Fibroblast of skin of left biceps (primary cell): ENCODE measurements around the gene GAS7.

Experiments used
- DNase-seq, 2 experiments: peaks; one replicate each; pipeline ENCODE4 v3.0.0-alpha.2; 2013; ENCODE audit warnings: low read depth in 2 of 2

The GAS7 gene

GRCh38 chr17:10111907-10112452, 86.4 kb downstream of the GAS7 start:
- no peak for DNase-seq

GRCh38 chr17:10109146-10109545, 89.3 kb downstream of the GAS7 start:
- no peak for DNase-seq

DNA sequence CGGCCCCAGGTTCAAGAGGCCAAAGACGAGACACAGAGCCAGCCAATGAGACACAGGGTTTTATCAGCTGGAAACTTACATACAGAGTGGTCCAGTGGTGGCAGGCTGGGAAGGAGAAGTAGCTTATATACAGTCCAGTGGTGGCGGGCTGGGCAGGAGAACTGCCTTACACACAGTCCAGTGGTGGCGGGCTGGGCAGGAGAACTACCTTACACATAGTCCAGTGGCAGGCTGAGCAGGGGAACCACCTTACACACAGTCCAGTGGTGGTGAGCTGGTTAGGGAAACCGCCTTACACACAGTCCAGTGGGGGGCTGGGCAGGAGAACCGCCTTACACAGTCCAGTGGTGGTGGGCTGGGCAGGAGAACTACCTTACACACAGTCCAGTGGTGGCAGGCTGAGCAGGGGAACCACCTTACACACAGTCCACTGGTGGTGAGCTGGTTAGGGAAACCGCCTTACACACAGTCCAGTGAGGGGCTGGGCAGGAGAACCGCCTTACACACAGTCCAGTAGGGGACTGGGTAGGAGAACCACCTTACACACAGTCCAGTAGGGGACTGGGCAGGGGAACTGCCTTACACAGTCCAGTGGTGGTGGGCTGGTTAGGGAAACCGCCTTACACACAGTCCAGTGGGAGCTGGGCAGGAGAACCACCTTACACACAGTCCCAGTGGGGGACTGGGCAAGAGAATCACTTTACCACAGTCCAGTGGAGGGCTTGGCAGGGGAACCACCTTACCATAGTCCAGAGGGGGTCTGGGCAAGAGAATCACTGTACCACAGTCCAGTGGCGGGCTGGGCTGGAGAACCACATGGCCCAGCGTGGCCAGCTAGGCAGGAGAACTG, 90.9 kb downstream of the GAS7 start:
- DNase-seq, result no peak

- no peak for DNase-seq
These were observed 92.3 kb downstream of the GAS7 start for GRCh38 chr17:10106067-10106466.

DNA sequence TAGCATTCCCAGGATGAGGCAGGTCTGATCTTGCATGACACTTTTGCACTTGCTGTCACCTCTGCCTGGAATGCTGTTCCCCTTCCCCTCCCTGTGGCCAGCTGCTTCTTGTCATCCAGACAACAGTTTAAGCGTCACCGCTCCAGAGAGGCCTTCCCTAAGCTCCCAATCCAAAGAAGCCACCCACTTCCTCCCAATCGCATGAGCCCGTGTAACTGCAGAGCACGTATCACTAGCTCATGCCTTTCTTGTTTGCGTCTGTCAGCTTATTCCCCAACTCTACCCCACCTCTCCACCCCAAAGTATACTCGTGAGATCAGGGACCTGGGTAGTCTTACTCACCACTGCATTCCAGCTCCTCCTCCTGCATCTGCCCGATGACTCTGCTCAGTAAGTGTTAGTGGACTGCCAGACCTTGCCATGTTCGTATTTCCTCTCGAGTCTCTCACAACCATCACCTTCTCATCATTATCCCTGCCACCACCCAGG, 92.8 kb downstream of the GAS7 start:
- DNase-seq, result no peak

DNA sequence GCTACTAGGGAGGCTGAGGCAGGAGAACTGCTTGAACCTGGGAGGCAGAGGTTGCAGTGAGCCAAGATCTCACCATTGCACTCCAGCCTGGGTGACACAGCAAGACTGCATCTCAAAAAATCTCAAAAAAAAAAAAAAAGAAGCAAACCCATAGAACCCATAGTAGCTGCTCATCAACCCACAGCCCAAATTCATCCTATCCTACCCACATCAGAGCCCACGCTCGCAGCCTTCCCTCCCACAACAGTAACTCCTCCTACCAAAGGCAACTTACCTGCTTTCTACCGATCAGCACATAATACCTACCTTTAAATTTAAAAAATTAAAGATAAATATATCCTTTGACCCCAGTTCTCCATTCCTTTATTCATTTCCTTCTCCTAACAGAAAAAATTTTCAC, 94.7 kb downstream of the GAS7 start:
- DNase-seq, result no peak

- DNase-seq, result no peak
These were observed 95.6 kb downstream of the GAS7 start for GRCh38 chr17:10102817-10103216.

DNA sequence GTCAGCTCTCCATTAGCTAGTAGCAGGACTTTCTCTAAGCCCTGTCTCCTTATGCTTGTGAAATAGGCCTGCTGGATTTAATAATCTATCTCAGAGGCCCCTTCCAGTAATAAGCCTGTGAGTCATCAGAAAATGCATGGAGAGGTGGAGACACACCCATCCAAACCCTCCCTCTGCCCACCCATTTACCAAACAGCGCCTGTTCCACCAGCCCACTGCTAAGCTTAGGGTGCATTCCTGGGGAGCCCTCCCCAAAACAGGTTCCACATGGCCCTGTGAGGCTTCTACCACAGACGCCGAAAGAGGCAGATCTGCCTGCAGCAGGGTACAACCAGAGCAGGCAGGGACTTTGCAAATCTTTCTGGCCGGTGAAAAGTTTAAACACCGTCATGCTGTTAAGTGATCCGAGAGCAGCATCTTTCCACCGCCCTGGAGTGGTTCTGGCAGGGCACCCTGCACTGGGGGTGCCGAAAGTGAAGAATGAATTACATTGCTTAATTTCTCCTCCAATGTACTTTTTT, 99.3 kb downstream of the GAS7 start:
- peak; percentile 91 for DNase-seq

DNA sequence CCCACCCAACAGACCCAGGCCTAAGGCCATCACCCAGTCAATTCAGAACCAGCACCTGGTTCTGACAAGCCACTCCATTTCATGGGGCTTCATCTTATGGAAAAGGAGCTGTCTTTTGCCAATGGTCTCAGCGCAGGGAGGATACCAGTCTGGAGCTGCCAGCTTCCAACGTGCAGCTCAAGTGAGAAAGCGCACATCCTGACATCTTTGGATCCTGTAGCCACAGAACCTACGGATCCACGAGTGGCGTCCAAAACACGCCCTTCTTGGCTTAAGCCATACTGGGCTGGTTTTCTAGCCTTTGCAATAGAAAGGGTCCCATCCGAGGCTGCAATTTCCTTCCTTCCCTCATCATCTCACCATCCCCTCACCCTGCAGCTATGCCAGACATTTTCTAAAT, 101.8 kb downstream of the GAS7 start:
- no peak for DNase-seq

DNA sequence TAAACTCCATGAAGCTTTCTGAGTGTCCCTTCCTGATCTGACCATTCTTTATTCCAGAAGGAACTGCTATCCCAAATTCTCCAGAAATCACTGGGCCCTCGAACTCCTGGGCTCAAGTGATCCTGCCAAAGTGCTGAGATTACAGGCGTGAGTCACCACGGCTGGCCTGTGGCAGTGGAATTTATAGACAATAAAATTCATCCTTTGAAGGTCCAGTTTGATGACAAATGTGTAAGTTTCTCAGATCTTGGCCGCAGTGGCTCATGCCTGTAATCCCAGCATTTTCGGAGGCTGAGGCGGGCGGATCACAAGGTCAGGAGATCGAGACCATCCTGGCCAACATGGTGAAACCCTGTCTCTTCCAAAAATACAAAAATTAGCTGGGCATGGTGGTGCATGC, 103.1 kb downstream of the GAS7 start:
- peak in 1 of 2 experiments; percentile 21 for DNase-seq

DNA sequence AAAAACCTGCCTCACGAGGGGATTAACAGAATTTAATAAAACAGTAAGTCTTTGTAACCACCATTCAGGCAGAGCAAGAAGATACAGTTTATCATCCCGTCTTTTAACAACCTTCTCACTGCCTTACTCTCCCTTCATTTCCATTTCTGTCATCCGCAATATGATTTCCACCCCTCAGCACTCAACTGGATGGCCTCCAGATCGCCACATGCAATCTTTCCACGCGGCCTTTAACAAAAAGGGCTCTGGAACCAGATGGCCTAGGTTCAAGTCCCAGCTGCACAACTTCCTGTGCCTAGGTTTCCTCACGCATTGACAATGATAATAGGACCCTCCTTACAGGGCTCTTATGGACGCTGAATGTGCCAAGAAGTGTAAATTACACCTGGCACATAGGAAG, 103.6 kb downstream of the GAS7 start:
- DNase-seq, result no peak

DNA sequence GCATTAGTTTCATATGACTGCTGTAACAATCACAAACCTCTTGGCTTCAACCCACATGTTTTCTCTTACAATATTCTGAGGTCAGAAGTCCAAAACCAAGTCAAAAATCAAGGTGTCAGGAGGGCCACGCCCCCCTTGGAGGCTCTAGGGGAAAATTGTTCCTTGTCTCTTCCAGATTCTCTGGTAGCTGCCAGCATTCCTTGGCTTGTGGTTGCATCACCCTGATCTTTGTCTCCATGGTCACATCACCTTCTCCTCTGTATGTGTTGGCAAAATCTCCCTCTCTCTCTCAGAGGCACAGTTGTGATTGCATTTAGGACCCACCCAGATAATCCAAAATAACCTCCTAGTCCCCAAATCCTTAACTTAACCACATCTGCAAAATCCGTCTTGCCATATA, 105.8 kb downstream of the GAS7 start:
- DNase-seq, result no peak

- DNase-seq, result no peak
These were observed 107.4 kb downstream of the GAS7 start for GRCh38 chr17:10091046-10091445.

DNA sequence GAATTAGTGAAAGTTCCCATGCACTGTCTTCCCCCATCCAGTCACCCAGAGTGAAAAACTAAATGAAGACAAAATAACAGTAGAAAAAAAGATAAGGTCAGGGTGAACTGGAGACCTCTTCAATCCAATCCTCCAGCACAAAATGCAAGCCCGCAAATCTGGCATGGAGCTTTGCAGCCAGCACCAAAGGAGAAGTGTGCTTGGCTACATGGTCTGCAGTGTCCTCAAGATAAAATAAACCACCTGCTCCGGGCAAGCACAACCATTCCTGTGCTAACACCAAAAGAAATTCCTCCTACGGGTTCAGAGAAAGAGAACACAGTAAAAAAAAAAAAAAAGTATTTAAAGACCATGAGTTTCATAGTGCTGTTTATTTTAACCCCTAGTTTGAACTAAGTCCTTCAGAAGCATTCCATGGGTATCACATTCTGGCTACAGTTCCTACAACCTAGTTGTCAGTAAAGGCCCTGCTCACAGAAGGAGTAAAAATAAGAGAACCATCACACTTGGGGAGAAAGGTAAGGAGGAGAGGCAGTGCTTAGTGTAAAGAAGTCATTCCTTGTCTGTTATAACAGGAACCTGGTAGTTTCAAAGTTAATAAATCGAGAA, 109.1 kb downstream of the GAS7 start:
- no peak for DNase-seq

- DNase-seq, result no peak
These were observed 110.0 kb downstream of the GAS7 start for GRCh38 chr17:10088444-10088843.

- no peak for DNase-seq
These were observed 111.1 kb downstream of the GAS7 start for GRCh38 chr17:10087355-10087754.

DNA sequence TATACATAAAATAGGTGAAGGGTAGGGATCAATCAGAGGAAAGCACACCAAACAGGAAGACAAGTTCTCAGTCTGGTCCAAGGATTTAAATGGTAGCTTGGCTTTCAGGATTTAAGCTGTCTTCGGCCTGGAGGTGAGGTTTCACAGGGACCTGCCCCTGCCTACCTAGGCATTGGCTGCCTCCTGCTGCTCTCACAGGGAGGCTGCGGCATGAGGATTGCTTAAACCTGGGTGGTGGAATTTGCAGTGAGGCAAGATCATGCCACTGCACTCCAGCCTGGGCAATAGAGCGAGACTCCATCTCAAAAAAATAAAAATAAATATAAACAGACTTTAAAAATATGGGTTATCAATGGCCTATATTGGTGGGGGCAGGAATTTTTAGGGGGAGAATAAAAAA, 114.5 kb downstream of the GAS7 start:
- no peak for DNase-seq

- DNase-seq, result no peak
These were observed 115.6 kb downstream of the GAS7 start for GRCh38 chr17:10082795-10083194.

DNA sequence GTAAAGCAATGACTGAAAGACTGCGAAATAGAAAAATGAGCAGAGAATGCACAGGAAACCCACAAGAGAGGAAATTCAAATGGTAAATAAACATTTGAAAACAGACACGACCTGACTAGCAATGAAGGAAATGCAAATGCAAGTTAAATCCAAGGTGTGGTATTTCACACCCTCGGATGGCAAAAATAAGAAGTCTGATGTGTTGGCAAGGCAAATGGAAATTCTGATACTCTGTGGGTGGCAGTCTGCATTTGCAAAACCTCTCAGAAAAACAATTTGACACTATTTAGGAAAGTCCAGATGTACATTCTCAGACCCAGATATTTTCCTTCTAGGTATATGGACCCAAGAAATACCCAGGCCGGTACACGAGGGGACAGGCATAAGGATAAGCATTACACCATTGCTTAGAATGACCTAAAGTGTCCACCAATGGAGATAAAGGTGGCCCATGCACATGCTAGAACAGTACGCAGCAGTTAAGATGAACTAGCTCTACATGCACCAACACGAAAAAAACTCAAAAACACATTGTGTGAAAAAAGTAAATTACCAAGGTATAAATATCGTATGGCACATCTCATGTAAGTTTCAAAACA, 116.7 kb downstream of the GAS7 start:
- DNase-seq, result no peak

DNA sequence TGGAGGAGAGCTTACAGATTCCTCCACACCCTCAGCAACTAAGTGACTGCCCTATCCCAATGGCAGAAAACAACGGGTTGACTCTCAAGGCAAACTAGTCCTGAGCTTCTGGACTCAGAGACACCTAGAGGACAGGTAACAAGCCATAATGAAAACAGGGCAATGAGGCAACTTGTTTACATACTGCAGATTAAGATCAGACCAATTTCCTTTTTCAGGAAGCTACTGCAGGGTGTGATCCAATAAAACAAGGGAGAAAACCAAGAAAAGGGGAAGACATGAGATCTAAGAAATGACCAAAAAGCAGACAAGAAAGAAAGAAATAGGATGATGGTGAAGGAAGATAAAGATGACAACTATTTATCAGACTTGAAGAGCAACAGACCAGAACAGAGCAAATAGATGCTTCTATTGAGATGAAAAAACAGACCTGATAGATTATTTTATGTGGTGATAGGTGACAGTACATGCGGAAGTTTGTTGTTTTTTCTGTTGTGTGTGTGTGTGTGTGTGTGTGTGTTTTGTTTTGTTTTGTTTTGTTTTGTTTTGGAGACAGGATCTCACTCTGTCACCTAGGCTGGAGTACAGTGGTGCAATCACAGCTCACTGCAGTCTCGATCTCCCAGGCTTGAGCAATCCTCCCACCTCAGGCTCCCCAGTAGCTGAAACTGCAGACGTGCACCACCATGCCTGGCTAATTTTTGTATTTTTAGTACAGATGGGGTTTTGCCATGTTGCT, 120.7 kb downstream of the GAS7 start:
- DNase-seq, result no peak

DNA sequence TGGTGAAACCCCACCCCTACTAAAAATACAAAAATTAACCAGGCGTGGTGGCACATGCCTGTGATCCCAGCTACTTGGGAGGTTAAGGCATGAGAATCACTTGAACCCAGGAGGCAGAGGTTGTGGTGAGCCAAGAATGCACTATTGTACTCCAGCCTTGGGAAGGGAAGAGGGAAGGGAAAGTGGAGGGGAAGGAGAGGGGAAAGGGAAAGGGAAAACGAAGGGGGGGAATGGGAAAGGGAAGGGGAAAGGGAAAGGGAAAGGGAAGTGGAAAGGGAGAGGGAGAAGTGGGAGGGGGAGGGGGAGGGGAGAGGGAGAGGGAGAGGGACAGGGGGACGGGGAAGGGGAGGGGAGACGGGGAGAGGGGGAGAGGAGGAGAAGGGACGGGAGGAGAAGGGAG, 122.5 kb downstream of the GAS7 start:
- no peak for DNase-seq

GRCh38 chr17:10073941-10074340, 124.5 kb downstream of the GAS7 start:
- no peak for DNase-seq
